SJSA1 (cell line): Measurements from ENCODE around the gene DNAH3. TPM values are rescaled to one million over a fixed set of nuclear protein-coding genes. Genes with fewer than 3 reads are reported as not detected.
A peak's percentile ranks its signal among the peaks of the same experiment; 100 is the strongest.
"Not testable (repeated sequence)": the region's sequence is repeated elsewhere in the genome, so short reads cannot be mapped to it uniquely, and the experiment has no call there.

Source experiments
- DNase-seq, 2 experiments: peaks; one replicate each; pipeline ENCODE4 v3.0.0-alpha.2; 2015 to 2020; ENCODE audit warnings: low spot score in 2 of 2, low read depth in 1 of 2
- H3K27ac ChIP-seq: fragments of 250-450 bp; sonication (Bioruptor Pico); 2 replicates; pipeline ENCODE4 v1.5.1; 2020; ENCODE audit warnings: mild to moderate bottlenecking, moderate library complexity
- H3K27me3 ChIP-seq: fragments of 250-450 bp; sonication (Bioruptor Pico); replicated peaks from 2 replicates; pipeline ENCODE4 v1.5.1; 2020; ENCODE audit warnings: mild to moderate bottlenecking, moderate library complexity
- H3K36me3 ChIP-seq: fragments of 250-450 bp; sonication (Bioruptor Pico); 2 replicates; pipeline ENCODE4 v1.5.1; 2020; ENCODE audit warnings: mild to moderate bottlenecking
- H3K4me1 ChIP-seq: fragments of 250-450 bp; sonication (Bioruptor Pico); replicated peaks from 2 replicates; pipeline ENCODE4 v1.6.1; 2021; ENCODE audit warnings: mild to moderate bottlenecking
- H3K4me3 ChIP-seq: fragments of 250-450 bp; sonication (Bioruptor Pico); 2 replicates; pipeline ENCODE4 v1.5.1; 2020; ENCODE audit warnings: mild to moderate bottlenecking
- H3K9me3 ChIP-seq: fragments of 250-450 bp; sonication (Bioruptor Pico); replicated peaks from 2 replicates; pipeline ENCODE4 v1.5.1; 2020; ENCODE audit warnings: mild to moderate bottlenecking
- total RNA-seq: library from RNA; depleted of rRNA; stranded (reverse); fragments of >200 nt; shearing (Covaris generic); gene quantifications from 2 replicates; pipeline ENCODE4 v1.2.3, GENCODE V29; 2014

Gene DNAH3
- total RNA-seq, 1 experiment from 2014 or later = 0.03 TPM

- H3K27ac ChIP-seq = no peak overlapping the region
- H3K36me3 ChIP-seq = no peaks in the 10 kb centered on the region
- H3K27me3 ChIP-seq = 0 out of 2 replicates have a peak, but pooled peaks cover 3% of the 10 kb centered on the region
- H3K4me3 ChIP-seq = no peak overlapping the region
- no peaks in the 10 kb centered on the region for H3K9me3 ChIP-seq
- DNase-seq = no peak
- no peaks in the 10 kb centered on the region for H3K4me1 ChIP-seq
These were observed 65.9 kb downstream of the DNAH3 start for GRCh38 chr16:21084631-21085225.

DNA sequence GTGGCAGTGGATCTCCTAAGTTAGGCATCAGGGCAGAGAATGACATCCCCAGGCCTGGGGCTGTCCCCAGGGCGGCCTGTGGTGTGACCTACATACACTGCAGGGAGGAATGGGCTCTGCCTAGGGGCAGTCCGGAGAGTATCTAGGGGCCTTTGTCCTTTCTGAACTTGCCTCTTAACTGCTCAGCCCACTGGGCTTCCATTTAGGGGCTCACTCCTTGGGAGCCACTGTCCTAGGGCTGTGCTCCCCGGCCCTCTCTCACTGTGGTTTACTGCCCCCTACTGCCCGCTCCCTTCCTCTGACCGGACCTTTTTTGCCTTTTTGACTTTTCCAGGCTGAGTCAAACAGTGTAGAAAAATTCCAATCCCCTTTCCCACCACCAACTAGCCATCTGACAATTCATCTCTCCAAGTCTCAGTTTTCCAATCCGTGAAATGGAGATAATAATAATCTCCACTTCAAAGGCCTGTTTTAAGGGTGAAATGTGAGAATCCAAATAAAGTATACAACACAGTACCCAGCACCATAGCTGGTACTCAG is 66.8 kb downstream of the DNAH3 start:
- H3K4me1 ChIP-seq = no peaks in the 10 kb centered on the region
- no peaks in the 10 kb centered on the region for H3K36me3 ChIP-seq
- peak; percentile 49 to 54 for DNase-seq
- no peak overlapping the region for H3K4me3 ChIP-seq
- H3K27me3 ChIP-seq = 0 out of 2 replicates have a peak, but pooled peaks cover 3% of the 10 kb centered on the region
- H3K27ac ChIP-seq = no peak overlapping the region
- no peaks in the 10 kb centered on the region for H3K9me3 ChIP-seq

- Histone ChIP-seq H3K4me1 (no peaks in the 10 kb centered on the region), H3K27me3 (no peaks in the 10 kb centered on the region), H3K4me3 (no peak overlapping the region), H3K9me3 (no peaks in the 10 kb centered on the region), H3K36me3 (no peaks in the 10 kb centered on the region), H3K27ac (no peak overlapping the region)
- DNase-seq = no peak
These were observed 69.3 kb downstream of the DNAH3 start for GRCh38 chr16:21081329-21081728.

- Histone ChIP-seq H3K9me3 (no peaks in the 10 kb centered on the region), H3K27ac (no peak overlapping the region), H3K4me1 (no peaks in the 10 kb centered on the region), H3K4me3 (no peak overlapping the region), H3K36me3 (no peaks in the 10 kb centered on the region), H3K27me3 (no peaks in the 10 kb centered on the region)
- no peak for DNase-seq
These were observed 72.1 kb downstream of the DNAH3 start for GRCh38 chr16:21078563-21078962.

GRCh38 chr16:21076186-21076883 is 74.3 kb downstream of the DNAH3 start:
- H3K9me3 ChIP-seq = no peaks in the 10 kb centered on the region
- H3K27ac ChIP-seq = no peak overlapping the region
- H3K27me3 ChIP-seq = no peaks in the 10 kb centered on the region
- no peak overlapping the region for H3K4me3 ChIP-seq
- no peaks in the 10 kb centered on the region for H3K36me3 ChIP-seq
- no peak for DNase-seq
- H3K4me1 ChIP-seq = no peaks in the 10 kb centered on the region

DNA sequence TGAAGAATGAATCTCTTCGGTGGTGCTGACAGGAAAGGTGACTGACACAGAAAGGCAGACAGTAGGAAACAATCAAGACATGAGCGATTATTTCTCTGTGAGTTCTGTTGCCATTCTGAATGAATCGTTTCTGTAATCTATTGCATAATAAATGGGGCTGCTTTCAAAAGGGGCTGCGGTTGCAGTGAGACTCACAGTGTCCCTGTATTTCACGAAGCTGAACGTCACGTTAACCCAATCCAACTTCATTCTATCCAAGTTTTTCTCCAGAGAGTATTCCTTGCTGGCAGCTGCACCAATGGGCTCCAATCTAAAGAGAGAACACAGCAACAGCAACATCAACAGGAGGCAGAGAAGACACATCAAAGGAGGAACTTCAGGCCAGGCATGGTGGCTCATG is 75.4 kb downstream of the DNAH3 start:
- no peak overlapping the region for H3K27ac ChIP-seq
- DNase-seq = no peak
- H3K4me3 ChIP-seq = no peak overlapping the region
- no peaks in the 10 kb centered on the region for H3K9me3 ChIP-seq
- no peaks in the 10 kb centered on the region for H3K36me3 ChIP-seq
- no peaks in the 10 kb centered on the region for H3K4me1 ChIP-seq
- H3K27me3 ChIP-seq = no peaks in the 10 kb centered on the region

- H3K27me3 ChIP-seq = no peaks in the 10 kb centered on the region
- DNase-seq = no peak
- H3K9me3 ChIP-seq = no peaks in the 10 kb centered on the region
- no peaks in the 10 kb centered on the region for H3K4me1 ChIP-seq
- no peak overlapping the region for H3K27ac ChIP-seq
- no peaks in the 10 kb centered on the region for H3K36me3 ChIP-seq
- no peak overlapping the region for H3K4me3 ChIP-seq
These were observed 77.7 kb downstream of the DNAH3 start for GRCh38 chr16:21072976-21073375.

DNA sequence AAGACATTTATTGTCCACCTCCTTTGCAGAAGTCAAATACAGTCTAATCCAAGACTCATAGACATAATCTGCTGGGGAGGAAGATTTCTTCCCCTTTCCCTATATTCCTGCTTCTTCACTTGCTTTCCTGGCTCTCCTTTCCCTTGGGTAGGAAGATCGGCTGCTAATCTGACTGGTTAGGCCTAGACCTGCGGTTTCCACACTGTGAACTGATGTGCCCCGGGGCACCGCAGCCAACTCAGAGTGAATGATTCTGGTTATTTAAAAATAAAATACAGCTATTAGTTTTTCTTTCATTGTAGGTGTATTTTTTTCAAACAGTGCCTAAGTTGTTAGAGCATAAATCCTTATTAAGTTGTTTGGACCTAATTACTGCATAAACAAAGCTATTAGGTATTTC is 78.9 kb downstream of the DNAH3 start:
- Histone ChIP-seq H3K27me3 (no peaks in the 10 kb centered on the region), H3K4me3 (no peak overlapping the region), H3K27ac (no peak overlapping the region), H3K9me3 (no peaks in the 10 kb centered on the region), H3K36me3 (no peaks in the 10 kb centered on the region), H3K4me1 (no peaks in the 10 kb centered on the region)
- no peak for DNase-seq

GRCh38 chr16:21070564-21070963 is 80.1 kb downstream of the DNAH3 start:
- H3K27ac ChIP-seq = no peak overlapping the region
- H3K9me3 ChIP-seq = no peaks in the 10 kb centered on the region
- H3K27me3 ChIP-seq = no peaks in the 10 kb centered on the region
- H3K36me3 ChIP-seq = no peaks in the 10 kb centered on the region
- no peak for DNase-seq
- no peaks in the 10 kb centered on the region for H3K4me1 ChIP-seq
- no peak overlapping the region for H3K4me3 ChIP-seq

DNA sequence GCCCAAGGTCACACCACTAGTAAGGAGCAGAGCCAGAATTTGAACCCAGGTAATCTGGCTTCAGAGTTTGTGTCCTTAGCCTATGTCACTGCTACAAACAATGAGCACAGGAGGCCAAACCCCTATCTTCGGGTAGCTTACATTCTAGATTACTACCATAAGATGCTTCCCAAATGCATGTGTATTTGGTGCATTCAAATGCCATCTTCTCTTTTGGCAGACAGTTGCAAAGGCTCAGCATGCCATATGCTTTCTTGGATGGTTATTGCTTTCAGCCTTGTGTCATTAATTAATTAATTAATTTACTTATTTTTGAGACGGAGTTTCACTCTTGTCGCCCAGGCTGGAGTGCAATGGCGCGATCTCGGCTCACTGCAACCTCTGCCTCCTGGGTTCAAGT is 80.7 kb downstream of the DNAH3 start:
- no peak overlapping the region for H3K27ac ChIP-seq
- H3K36me3 ChIP-seq = no peaks in the 10 kb centered on the region
- no peak overlapping the region for H3K4me3 ChIP-seq
- no peaks in the 10 kb centered on the region for H3K9me3 ChIP-seq
- H3K27me3 ChIP-seq = no peaks in the 10 kb centered on the region
- DNase-seq = peak in 1 of 2 experiments; percentile 6
- H3K4me1 ChIP-seq = no peaks in the 10 kb centered on the region

DNA sequence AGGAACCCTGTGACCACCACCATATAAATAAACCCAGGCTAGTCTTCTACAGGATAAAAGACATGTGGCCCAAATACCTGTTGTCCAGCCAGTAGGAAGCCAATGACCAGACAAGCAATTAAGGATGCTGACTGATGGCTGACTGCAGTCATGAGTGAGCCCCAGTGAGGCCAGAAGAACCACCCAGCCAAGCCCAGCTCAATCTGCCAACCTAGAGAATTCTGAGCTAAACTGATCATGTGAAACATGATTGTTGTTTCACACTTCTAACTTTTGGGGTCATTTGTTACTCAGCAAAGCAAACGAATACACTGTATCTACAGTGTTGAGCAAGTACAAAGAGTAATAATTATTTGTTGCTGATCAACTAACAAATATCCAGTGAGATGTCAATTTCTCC is 86.4 kb downstream of the DNAH3 start:
- H3K4me3 ChIP-seq = no peak overlapping the region
- 0 out of 2 replicates have a peak, but pooled peaks cover 4% of the 10 kb centered on the region for H3K27me3 ChIP-seq
- no peak overlapping the region for H3K27ac ChIP-seq
- no peaks in the 10 kb centered on the region for H3K9me3 ChIP-seq
- H3K36me3 ChIP-seq = no peaks in the 10 kb centered on the region
- no peaks in the 10 kb centered on the region for H3K4me1 ChIP-seq
- no peak for DNase-seq

DNA sequence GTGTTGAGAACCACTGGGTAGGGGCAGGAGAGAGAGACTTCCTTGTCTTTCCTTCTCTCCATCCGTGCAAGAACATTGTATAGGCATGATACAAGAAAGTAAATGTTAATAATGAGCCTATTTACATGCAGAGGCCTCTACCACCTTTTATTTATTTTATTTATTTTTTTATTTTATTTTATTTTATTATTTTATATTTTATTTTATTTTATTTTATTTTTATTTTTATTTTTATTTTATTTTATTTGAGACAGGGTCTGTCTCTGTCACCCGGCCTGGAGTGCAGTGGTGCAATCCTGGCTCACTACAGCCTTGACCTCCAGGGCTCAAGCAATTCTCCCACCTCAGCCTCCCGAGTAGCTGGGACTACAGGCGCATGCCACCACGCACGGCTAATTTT is 87.3 kb downstream of the DNAH3 start:
- not testable (repeated sequence) for DNase-seq, H3K9me3 ChIP-seq

GRCh38 chr16:21060027-21060510 is 90.6 kb downstream of the DNAH3 start:
- 0 out of 2 replicates have a peak, but pooled peaks cover 4% of the 10 kb centered on the region for H3K27me3 ChIP-seq
- H3K27ac ChIP-seq = no peak overlapping the region
- H3K4me1 ChIP-seq = no peaks in the 10 kb centered on the region
- no peaks in the 10 kb centered on the region for H3K9me3 ChIP-seq
- H3K4me3 ChIP-seq = no peak overlapping the region
- H3K36me3 ChIP-seq = no peaks in the 10 kb centered on the region
- DNase-seq = no peak

More for the DNA sequence above, 87.3 kb downstream of the DNAH3 start:
- not testable (repeated sequence) for H3K36me3 ChIP-seq, H3K4me3 ChIP-seq, H3K27me3 ChIP-seq, H3K27ac ChIP-seq, H3K4me1 ChIP-seq

GRCh38 chr16:21057875-21058274 is 92.8 kb downstream of the DNAH3 start:
- peaks cover 9% of the 10 kb centered on the region for H3K27me3 ChIP-seq
- DNase-seq = no peak
- no peaks in the 10 kb centered on the region for H3K9me3 ChIP-seq
- no peak overlapping the region for H3K27ac ChIP-seq
- no peaks in the 10 kb centered on the region for H3K4me1 ChIP-seq
- no peaks in the 10 kb centered on the region for H3K36me3 ChIP-seq
- no peak overlapping the region for H3K4me3 ChIP-seq
